ACHN (cell line): Measurements from ENCODE around the gene HIF1AN.
"Not testable (repeated sequence)": the region's sequence is repeated elsewhere in the genome, so short reads cannot be mapped to it uniquely, and the experiment has no call there.

ENCODE experiments used
- DNase-seq: peaks from one replicate; pipeline ENCODE4 v3.0.0-alpha.2; 2015
- in situ Hi-C: cut with HindIII; loops from 2 replicates; pipeline ENCODE4 v1.10.0; 2017; ENCODE audit warnings: low sequenced_read_pairs, low pct_ligation_motif_present, low pct_unique_long_range_greater_than_20kb

The HIF1AN gene

GRCh38 chr10:100560248-100560647 lies 24.5 kb downstream of the HIF1AN start:
- DNase-seq: no peak
- in situ Hi-C loops: loop anchor here (25.0 kb wide), 1 partner anchor 327 kb away; no protein-coding TSS in a partner anchor

GRCh38 chr10:100561005-100561404 lies 25.3 kb downstream of the HIF1AN start:
- in situ Hi-C loops: loop anchor here (25.0 kb wide), 1 partner anchor 326 kb away; no protein-coding TSS in a partner anchor
- DNase-seq: no peak

- peak; percentile 91 for DNase-seq
- in situ Hi-C loops: loop anchor here (25.0 kb wide), 1 partner anchor 325 kb away; no protein-coding TSS in a partner anchor
Measured at GRCh38 chr10:100562008-100562672, 26.4 kb downstream of the HIF1AN start.

- no peak for DNase-seq
- in situ Hi-C loops: loop anchor here (25.0 kb wide), 1 partner anchor 322 kb away; no protein-coding TSS in a partner anchor
Measured at GRCh38 chr10:100565206-100565985, 29.7 kb downstream of the HIF1AN start.

GRCh38 chr10:100566561-100566960 lies 30.8 kb downstream of the HIF1AN start:
- in situ Hi-C loops: loop anchor here (25.0 kb wide), 1 partner anchor 321 kb away; no protein-coding TSS in a partner anchor
- DNase-seq: no peak

GRCh38 chr10:100567249-100567648 lies 31.5 kb downstream of the HIF1AN start:
- in situ Hi-C loops: loop anchor here (25.0 kb wide), 1 partner anchor 320 kb away; no protein-coding TSS in a partner anchor
- no peak for DNase-seq

- no peak for DNase-seq
- in situ Hi-C loops: loop anchor here (25.0 kb wide), 1 partner anchor 319 kb away; no protein-coding TSS in a partner anchor
Measured at GRCh38 chr10:100567826-100568225, 32.1 kb downstream of the HIF1AN start.

GRCh38 chr10:100568912-100569311 lies 33.2 kb downstream of the HIF1AN start:
- in situ Hi-C loops: loop anchor here (25.0 kb wide), 1 partner anchor 318 kb away; no protein-coding TSS in a partner anchor
- DNase-seq: no peak

- in situ Hi-C loops: loop anchor here (25.0 kb wide), 1 partner anchor 317 kb away; no protein-coding TSS in a partner anchor
- DNase-seq: no peak
Measured at GRCh38 chr10:100569687-100570481, 34.1 kb downstream of the HIF1AN start.

GRCh38 chr10:100570506-100570905 lies 34.8 kb downstream of the HIF1AN start:
- in situ Hi-C loops: loop anchor here (25.0 kb wide), 1 partner anchor 317 kb away; no protein-coding TSS in a partner anchor
- no peak for DNase-seq

- DNase-seq: no peak
- in situ Hi-C loops: loop anchor here (25.0 kb wide), 1 partner anchor 316 kb away; no protein-coding TSS in a partner anchor
Measured at GRCh38 chr10:100571084-100571856, 35.5 kb downstream of the HIF1AN start.

- DNase-seq, in situ Hi-C loops: not testable (repeated sequence)
Measured at GRCh38 chr10:100575146-100575545, 39.4 kb downstream of the HIF1AN start.

GRCh38 chr10:100575585-100576281 lies 40.0 kb downstream of the HIF1AN start:
- in situ Hi-C loops: no loop called here

GRCh38 chr10:100576282-100576635 lies 40.5 kb downstream of the HIF1AN start:
- no peak for DNase-seq
- in situ Hi-C loops: no loop called here

More at GRCh38 chr10:100575585-100576281, 40.0 kb downstream of the HIF1AN start:
- no peak for DNase-seq

GRCh38 chr10:100579261-100580090 lies 43.7 kb downstream of the HIF1AN start:
- DNase-seq: no peak
- in situ Hi-C loops: no loop called here

- in situ Hi-C loops: no loop called here
- DNase-seq: no peak
Measured at GRCh38 chr10:100586959-100587358, 51.2 kb downstream of the HIF1AN start.
